Cardiac fibroblast (primary cell): ENCODE measurements around the gene CELSR1.
A peak's percentile ranks its signal among the peaks of the same experiment; 100 is the strongest.

Source experiments
- DNase-seq, 2 donors: peaks; one replicate each; pipeline versions ENCODE4 v3.0.0 to v3.0.0-alpha.2; 2010; ENCODE audit warnings: low read depth in 2 of 2
- H3K4me3 ChIP-seq, 2 donors: replicated peaks in 1 of 2; 1 replicate in 1 of 2; 2 replicates in 1 of 2; pipeline ENCODE4 v1.5.1; 2011; ENCODE audit warnings: low read depth in 2 of 2, low read length in 2 of 2, mild to moderate bottlenecking in 2 of 2, moderate library complexity in 1 of 2
- CTCF ChIP-seq: IDR thresholded peaks from one replicate; pipeline ENCODE4 v1.5.1; 2011; ENCODE audit warnings: low read depth, mild to moderate bottlenecking, low read length, inconsistent platforms

The CELSR1 gene

GRCh38 chr22:46569055-46569847, 31.8 kb upstream of the CELSR1 start:
- DNase-seq: no peak
- TF ChIP-seq CTCF: no peak

GRCh38 chr22:46568102-46568809, 30.8 kb upstream of the CELSR1 start:
- H3K4me3 ChIP-seq: no peak overlapping the region
- TF ChIP-seq CTCF: no peak
- DNase-seq: no peak

More at GRCh38 chr22:46569055-46569847, 31.8 kb upstream of the CELSR1 start:
- H3K4me3 ChIP-seq: no peak overlapping the region

- TF ChIP-seq CTCF: no peak
- no peak for DNase-seq
- H3K4me3 ChIP-seq: no peak overlapping the region
Observed at GRCh38 chr22:46567471-46567870, 30.1 kb upstream of the CELSR1 start.

- no peak for TF ChIP-seq CTCF
- DNase-seq: no peak
- no peak overlapping the region for H3K4me3 ChIP-seq
Observed at GRCh38 chr22:46564084-46564714, 26.8 kb upstream of the CELSR1 start.

- TF ChIP-seq CTCF: peak; percentile 89
- peak; percentile 56 to 66 for DNase-seq
Observed at GRCh38 chr22:46563381-46564083, 26.1 kb upstream of the CELSR1 start.

GRCh38 chr22:46561435-46561905, 24.1 kb upstream of the CELSR1 start:
- TF ChIP-seq CTCF: no peak
- no peak overlapping the region for H3K4me3 ChIP-seq
- DNase-seq: no peak

More at GRCh38 chr22:46563381-46564083, 26.1 kb upstream of the CELSR1 start:
- H3K4me3 ChIP-seq: no peak overlapping the region
